Neural cell (in vitro differentiated cells): Measurements from ENCODE around the gene SV2B. TPM values are rescaled to one million over a fixed set of nuclear protein-coding genes. Genes with fewer than 3 reads are reported as not detected.

Experiments used
- H2AFZ ChIP-seq: fragments of 200-600, 300-800 bp; sonication (generic), shearing (Covaris generic); 2 replicates; pipeline ENCODE4 v1.6.0; 2014; ENCODE audit warnings: low read depth, mild to moderate bottlenecking, antibody characterized with exemption, low read length, moderate library complexity
- H3F3A ChIP-seq: fragments of 200-600 bp; shearing (Covaris generic); 2 replicates; pipeline ENCODE4 v1.6.1; 2016; ENCODE audit warnings: mild to moderate bottlenecking, moderate library complexity, mixed read lengths, antibody characterized with exemption, low read length; ENCODE audit not compliant: insufficient read depth, poor library complexity, severe bottlenecking
- H3K27ac ChIP-seq: fragments of 200-600, 300-800 bp; sonication (generic), shearing (Covaris generic); 2 replicates; pipeline ENCODE4 v1.5.1; 2014; ENCODE audit warnings: mild to moderate bottlenecking, low read length, moderate library complexity
- H3K27me3 ChIP-seq: fragments of 300-800, 200-600 bp; sonication (generic), shearing (Covaris generic); 2 replicates; pipeline ENCODE4 v1.6.0; 2014; ENCODE audit warnings: mild to moderate bottlenecking, low read depth, low read length, moderate library complexity; ENCODE audit not compliant: insufficient read depth
- H3K36me3 ChIP-seq: fragments of 300-800, 200-600 bp; sonication (generic), shearing (Covaris generic); 2 replicates; pipeline ENCODE4 v1.5.1; 2014; ENCODE audit warnings: mild to moderate bottlenecking, antibody characterized with exemption, low read length, moderate library complexity; ENCODE audit not compliant: insufficient read depth
- H3K4me2 ChIP-seq: fragments of 300-800, 200-600 bp; sonication (generic), shearing (Covaris generic); 2 replicates; pipeline ENCODE4 v1.6.0; 2014; ENCODE audit warnings: mild to moderate bottlenecking, low read length
- H3K4me3 ChIP-seq: fragments of 300-800, 200-600 bp; sonication (generic), shearing (Covaris generic); 2 replicates; pipeline ENCODE4 v1.5.1; 2014; ENCODE audit warnings: mild to moderate bottlenecking, low read length, moderate library complexity
- H3K79me2 ChIP-seq: fragments of 200-600 bp; shearing (Covaris generic); replicated peaks from 2 replicates; pipeline ENCODE4 v1.6.0; 2014; ENCODE audit warnings: mild to moderate bottlenecking, low read length, moderate library complexity; ENCODE audit not compliant: insufficient read depth
- H3K9ac ChIP-seq: fragments of 300-800, 200-600 bp; sonication (generic), shearing (Covaris generic); 2 replicates; pipeline ENCODE4 v1.6.1; 2016; ENCODE audit warnings: mild to moderate bottlenecking, low read length, mixed read lengths
- H3K9me2 ChIP-seq: fragments of 200-600 bp; shearing (Covaris generic); 2 replicates; pipeline ENCODE4 v1.6.1; 2016; ENCODE audit warnings: mild to moderate bottlenecking, low read length, mixed read lengths; ENCODE audit not compliant: insufficient read depth
- H3K9me3 ChIP-seq: fragments of 200-600, 300-800 bp; sonication (generic), shearing (Covaris generic); 2 replicates; pipeline ENCODE4 v1.6.1; 2016; ENCODE audit warnings: mild to moderate bottlenecking, mixed run types, low read length, moderate library complexity, mixed read lengths
- H4K20me1 ChIP-seq: fragments of 200-600 bp; shearing (Covaris generic); 2 replicates; pipeline ENCODE4 v1.6.1; 2016; ENCODE audit warnings: mild to moderate bottlenecking, mixed run types; ENCODE audit not compliant: insufficient read depth
- EP300 ChIP-seq: fragments of 450-650 bp; conservative IDR thresholded peaks from 2 replicates; pipeline ENCODE4 v1.6.1; 2014; ENCODE audit warnings: antibody characterized with exemption, mild to moderate bottlenecking, moderate library complexity; ENCODE audit not compliant: poor library complexity, severe bottlenecking
- MXI1 ChIP-seq: fragments of 450-650 bp; conservative IDR thresholded peaks from 2 replicates; pipeline ENCODE4 v1.6.1; 2014; ENCODE audit warnings: antibody characterized with exemption, mild to moderate bottlenecking; ENCODE audit not compliant: poor library complexity, severe bottlenecking
- POLR2AphosphoS5 ChIP-seq: IDR thresholded peaks from 2 replicates; pipeline ENCODE4 v1.6.1; 2012
- RAD21 ChIP-seq: fragments of 450-650 bp; conservative IDR thresholded peaks from 2 replicates; pipeline ENCODE4 v1.6.1; 2014; ENCODE audit warnings: antibody characterized with exemption, mild to moderate bottlenecking, moderate library complexity
- SMC3 ChIP-seq: fragments of 450-650 bp; conservative IDR thresholded peaks from 2 replicates; pipeline ENCODE4 v1.6.1; 2014; ENCODE audit warnings: antibody characterized with exemption, mild to moderate bottlenecking, moderate library complexity; ENCODE audit not compliant: poor library complexity
- TAF1 ChIP-seq: IDR thresholded peaks from 2 replicates; pipeline ENCODE4 v1.6.1; 2012; ENCODE audit warnings: low read depth
- polyA plus RNA-seq: library from polyadenylated mRNA; depleted of rRNA; stranded (reverse); fragments of >200 nt; gene quantifications from 2 replicates; pipeline ENCODE4 v1.2.3, GENCODE V29; 2014
- TF ChIP-seq, protein P1 (sequence below): IDR thresholded peaks from 2 replicates; pipeline ENCODE4 v1.6.1; 2012; ENCODE audit warnings: borderline replicate concordance
- TF ChIP-seq, protein P2 (sequence below): fragments of 450-650 bp; IDR thresholded peaks from 2 replicates; pipeline ENCODE4 v1.5.1; 2014; ENCODE audit warnings: antibody characterized with exemption, mild to moderate bottlenecking, moderate library complexity; ENCODE audit not compliant: poor library complexity, severe bottlenecking

SV2B gene
- polyA plus RNA-seq, 1 donor from 2014 or later, result 0.38 TPM

- H3K27me3 ChIP-seq, result no peaks in the 10 kb centered on the region
- no peak overlapping the region for H3K4me3 ChIP-seq
- H3K4me2 ChIP-seq, result no peak overlapping the region
- H3K9me2 ChIP-seq, result no peaks in the 10 kb centered on the region
- no peak overlapping the region for H3K27ac ChIP-seq
- no peaks in the 10 kb centered on the region for H3K9me3 ChIP-seq
- no peaks in the 10 kb centered on the region for H3K36me3 ChIP-seq
- H4K20me1 ChIP-seq, result no peaks in the 10 kb centered on the region
- no peaks in the 10 kb centered on the region for H3F3A ChIP-seq
- H3K9ac ChIP-seq, result no peak overlapping the region
- no peak overlapping the region for H2AFZ ChIP-seq
- TF ChIP-seq MXI1, result no peak
- no peak for TF ChIP-seq TAF1
- TF ChIP-seq, protein P1, sequence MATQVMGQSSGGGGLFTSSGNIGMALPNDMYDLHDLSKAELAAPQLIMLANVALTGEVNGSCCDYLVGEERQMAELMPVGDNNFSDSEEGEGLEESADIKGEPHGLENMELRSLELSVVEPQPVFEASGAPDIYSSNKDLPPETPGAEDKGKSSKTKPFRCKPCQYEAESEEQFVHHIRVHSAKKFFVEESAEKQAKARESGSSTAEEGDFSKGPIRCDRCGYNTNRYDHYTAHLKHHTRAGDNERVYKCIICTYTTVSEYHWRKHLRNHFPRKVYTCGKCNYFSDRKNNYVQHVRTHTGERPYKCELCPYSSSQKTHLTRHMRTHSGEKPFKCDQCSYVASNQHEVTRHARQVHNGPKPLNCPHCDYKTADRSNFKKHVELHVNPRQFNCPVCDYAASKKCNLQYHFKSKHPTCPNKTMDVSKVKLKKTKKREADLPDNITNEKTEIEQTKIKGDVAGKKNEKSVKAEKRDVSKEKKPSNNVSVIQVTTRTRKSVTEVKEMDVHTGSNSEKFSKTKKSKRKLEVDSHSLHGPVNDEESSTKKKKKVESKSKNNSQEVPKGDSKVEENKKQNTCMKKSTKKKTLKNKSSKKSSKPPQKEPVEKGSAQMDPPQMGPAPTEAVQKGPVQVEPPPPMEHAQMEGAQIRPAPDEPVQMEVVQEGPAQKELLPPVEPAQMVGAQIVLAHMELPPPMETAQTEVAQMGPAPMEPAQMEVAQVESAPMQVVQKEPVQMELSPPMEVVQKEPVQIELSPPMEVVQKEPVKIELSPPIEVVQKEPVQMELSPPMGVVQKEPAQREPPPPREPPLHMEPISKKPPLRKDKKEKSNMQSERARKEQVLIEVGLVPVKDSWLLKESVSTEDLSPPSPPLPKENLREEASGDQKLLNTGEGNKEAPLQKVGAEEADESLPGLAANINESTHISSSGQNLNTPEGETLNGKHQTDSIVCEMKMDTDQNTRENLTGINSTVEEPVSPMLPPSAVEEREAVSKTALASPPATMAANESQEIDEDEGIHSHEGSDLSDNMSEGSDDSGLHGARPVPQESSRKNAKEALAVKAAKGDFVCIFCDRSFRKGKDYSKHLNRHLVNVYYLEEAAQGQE, result no peak
- TF ChIP-seq, protein P2, sequence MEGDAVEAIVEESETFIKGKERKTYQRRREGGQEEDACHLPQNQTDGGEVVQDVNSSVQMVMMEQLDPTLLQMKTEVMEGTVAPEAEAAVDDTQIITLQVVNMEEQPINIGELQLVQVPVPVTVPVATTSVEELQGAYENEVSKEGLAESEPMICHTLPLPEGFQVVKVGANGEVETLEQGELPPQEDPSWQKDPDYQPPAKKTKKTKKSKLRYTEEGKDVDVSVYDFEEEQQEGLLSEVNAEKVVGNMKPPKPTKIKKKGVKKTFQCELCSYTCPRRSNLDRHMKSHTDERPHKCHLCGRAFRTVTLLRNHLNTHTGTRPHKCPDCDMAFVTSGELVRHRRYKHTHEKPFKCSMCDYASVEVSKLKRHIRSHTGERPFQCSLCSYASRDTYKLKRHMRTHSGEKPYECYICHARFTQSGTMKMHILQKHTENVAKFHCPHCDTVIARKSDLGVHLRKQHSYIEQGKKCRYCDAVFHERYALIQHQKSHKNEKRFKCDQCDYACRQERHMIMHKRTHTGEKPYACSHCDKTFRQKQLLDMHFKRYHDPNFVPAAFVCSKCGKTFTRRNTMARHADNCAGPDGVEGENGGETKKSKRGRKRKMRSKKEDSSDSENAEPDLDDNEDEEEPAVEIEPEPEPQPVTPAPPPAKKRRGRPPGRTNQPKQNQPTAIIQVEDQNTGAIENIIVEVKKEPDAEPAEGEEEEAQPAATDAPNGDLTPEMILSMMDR, result no peak
- TF ChIP-seq EP300, result no peak
- TF ChIP-seq POLR2AphosphoS5, result no peak
- TF ChIP-seq RAD21, result no peak
- no peak for TF ChIP-seq SMC3
- no peaks in the 10 kb centered on the region for H3K79me2 ChIP-seq
Measured at GRCh38 chr15:91238644-91239425, 138.8 kb downstream of the SV2B start.

DNA sequence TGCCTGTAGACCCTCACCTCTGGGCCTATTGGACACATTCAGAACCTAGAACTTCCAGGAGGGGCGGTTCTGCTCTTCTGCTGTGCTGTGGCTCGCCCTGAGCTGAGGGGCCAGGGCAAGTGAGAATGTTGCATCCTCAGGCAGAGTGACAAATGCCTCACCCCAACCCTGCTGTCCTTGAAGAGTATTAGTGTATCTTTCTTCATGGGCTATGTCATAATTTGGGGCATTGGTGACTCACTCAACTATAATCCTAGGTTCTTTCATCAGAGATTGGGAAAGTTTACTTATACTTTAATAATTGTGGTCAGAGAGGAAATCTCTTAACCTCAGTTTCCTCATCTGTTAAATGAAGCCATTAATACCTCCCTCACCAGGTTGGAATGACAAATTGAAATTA, 143.8 kb downstream of the SV2B start:
- H3K9me2 ChIP-seq, result no peaks in the 10 kb centered on the region
- no peaks in the 10 kb centered on the region for H3F3A ChIP-seq
- no peaks in the 10 kb centered on the region for H3K27me3 ChIP-seq

More for the DNA sequence above, 143.8 kb downstream of the SV2B start:
- TF ChIP-seq MXI1 (no peak), RAD21 (no peak), EP300 (no peak)
- TF ChIP-seq, protein P1, result no peak
- Histone ChIP-seq H3K9me3 (no peaks in the 10 kb centered on the region), H2AFZ (no peak overlapping the region), H3K36me3 (no peaks in the 10 kb centered on the region), H3K9ac (no peak overlapping the region), H3K4me2 (no peak overlapping the region), H3K4me3 (no peak overlapping the region), H4K20me1 (no peaks in the 10 kb centered on the region), H3K27ac (no peak overlapping the region), H3K79me2 (no peaks in the 10 kb centered on the region)
